H1 (cell line): ENCODE measurements around the gene REELD1. TPM values are rescaled to one million over a fixed set of nuclear protein-coding genes. Genes with fewer than 3 reads are reported as not detected.

ENCODE experiments used
- CTCF ChIA-PET: fragments of 300-600 bp; sonication (Branson Sonifier 250); formaldehyde crosslinking; loops from one replicate; lab custom pipeline; 2021; ENCODE audit not compliant: partially characterized antibody; lab: Charles Lee
- POLR2A ChIA-PET: fragments of 300-600 bp; sonication (Branson Sonifier 250); formaldehyde crosslinking; loops from one replicate; lab custom pipeline; 2021; ENCODE audit warnings: inconsistent platforms; ENCODE audit not compliant: partially characterized antibody; lab: Charles Lee
- DNase-seq, 2 experiments: peaks; one replicate each; pipeline versions ENCODE4 v3.0.0 to v3.0.0-alpha.2; 2010 to 2022; ENCODE audit warnings: low spot score in 2 of 2, low read depth in 1 of 2, mixed read lengths in 1 of 2
- FAIRE-seq: peaks from 2 replicates; lab custom pipeline; 2011; peaks lifted over from hg19 to GRCh38; lab: Jason Lieb, UNC
- H2AFZ ChIP-seq: 2 replicates; pipeline ENCODE4 v1.8.1; 2012; ENCODE audit warnings: low read length, inconsistent platforms
- H2AK5ac ChIP-seq: 2 replicates; pipeline ENCODE4 v1.6.1; 2013; ENCODE audit warnings: low read depth, low read length
- H2BK120ac ChIP-seq: replicated peaks from 2 replicates; pipeline ENCODE3; 2013; ENCODE audit warnings: low read depth, low read length, inconsistent platforms
- H2BK12ac ChIP-seq: 2 replicates; pipeline ENCODE4 v1.6.1; 2013; ENCODE audit warnings: low read depth, low read length
- H2BK15ac ChIP-seq: 2 replicates; pipeline ENCODE4 v1.6.1; 2013; ENCODE audit warnings: low read length
- H2BK20ac ChIP-seq: 2 replicates; pipeline ENCODE4 v1.6.1; 2013; ENCODE audit warnings: low read length
- H2BK5ac ChIP-seq: 2 replicates; pipeline ENCODE4 v1.6.1; 2013; ENCODE audit warnings: low read depth, low read length
- H3K14ac ChIP-seq: 2 replicates; pipeline ENCODE4 v1.6.1; 2013; ENCODE audit warnings: inconsistent platforms; ENCODE audit not compliant: insufficient read length
- H3K18ac ChIP-seq: 2 replicates; pipeline ENCODE4 v1.6.1; 2013; ENCODE audit warnings: low read length; ENCODE audit errors: extremely low read depth
- H3K23ac ChIP-seq: 2 replicates; pipeline ENCODE4 v1.6.1; 2013; ENCODE audit warnings: inconsistent platforms; ENCODE audit not compliant: insufficient read length
- H3K23me2 ChIP-seq: 2 replicates; pipeline ENCODE4 v1.6.1; 2013; ENCODE audit warnings: low read depth, low read length
- H3K27ac ChIP-seq: 2 replicates; pipeline ENCODE4 v1.6.1; 2011; ENCODE audit warnings: low read depth, low read length, inconsistent platforms
- H3K27me3 ChIP-seq, 4 experiments: replicated peaks in 1 of 4; 1 replicate in 1 of 4; 2 replicates in 3 of 4; pipeline versions ENCODE4 v1.6.1 to v1.8.1; 2011 to 2013; ENCODE audit warnings: low read length in 3 of 4, mild to moderate bottlenecking in 3 of 4, inconsistent platforms in 2 of 4, mixed read lengths in 2 of 4, moderate library complexity in 1 of 4; ENCODE audit not compliant: control insufficient read depth in 3 of 4, insufficient read depth in 3 of 4; ENCODE audit errors: extremely low read depth in 1 of 4
- H3K36me3 ChIP-seq, 4 experiments: 2 replicates each; pipeline versions ENCODE4 v1.6.1 to v1.8.1; 2011 to 2013; ENCODE audit warnings: mild to moderate bottlenecking in 4 of 4, low read length in 3 of 4, moderate library complexity in 2 of 4, control low read depth in 1 of 4, inconsistent platforms in 1 of 4; ENCODE audit not compliant: insufficient read depth in 4 of 4, control insufficient read depth in 2 of 4
- H3K4ac ChIP-seq: replicated peaks from 2 replicates; pipeline ENCODE3; 2013; ENCODE audit warnings: low read length, low read depth, mixed read lengths, inconsistent platforms; ENCODE audit not compliant: insufficient read length
- H3K4me1 ChIP-seq, 4 experiments: replicated peaks in 1 of 4; 1 replicate in 1 of 4; 2 replicates in 3 of 4; pipeline versions ENCODE4 v1.6.1 to v1.8.1; 2011 to 2013; ENCODE audit warnings: low read length in 3 of 4, inconsistent platforms in 2 of 4, mixed read lengths in 1 of 4; ENCODE audit not compliant: insufficient read depth in 4 of 4, control insufficient read depth in 3 of 4
- H3K4me2 ChIP-seq, 2 experiments: 2 replicates each; pipeline versions ENCODE4 v1.6.1 to v1.8.1; 2011 to 2013; ENCODE audit warnings: low read depth in 2 of 2, low read length in 2 of 2, control low read depth in 1 of 2, inconsistent platforms in 1 of 2, mild to moderate bottlenecking in 1 of 2; ENCODE audit not compliant: insufficient read depth in 1 of 2
- H3K4me3 ChIP-seq, 4 experiments: fragments of 200-600, 300-600 bp in 1 of 4; sonication (generic), shearing (Covaris generic), sonication (Bioruptor Twin) in 1 of 4; 2 replicates each; pipeline versions ENCODE4 v1.5.1 to v1.8.1; 2011 to 2016; ENCODE audit warnings: low read length in 4 of 4, low read depth in 3 of 4, control low read depth in 2 of 4, inconsistent platforms in 2 of 4, mild to moderate bottlenecking in 2 of 4, mixed read lengths in 1 of 4, moderate library complexity in 1 of 4; ENCODE audit not compliant: insufficient read depth in 2 of 4; ENCODE audit errors: extremely low read depth in 1 of 4
- H3K56ac ChIP-seq: replicated peaks from 2 replicates; pipeline ENCODE3; 2013; ENCODE audit warnings: low read depth, mild to moderate bottlenecking, mixed read lengths, low read length, inconsistent platforms; ENCODE audit not compliant: insufficient read length
- H3K79me1 ChIP-seq: 2 replicates; pipeline ENCODE4 v1.6.1; 2013; ENCODE audit warnings: low read depth, low read length, control low read depth
- H3K79me2 ChIP-seq, 2 experiments: 2 replicates each; pipeline versions ENCODE4 v1.6.1 to v1.8.1; 2012 to 2013; ENCODE audit warnings: low read length in 2 of 2, mild to moderate bottlenecking in 2 of 2, inconsistent platforms in 1 of 2; ENCODE audit not compliant: insufficient read depth in 2 of 2, control insufficient read depth in 1 of 2
- H3K9ac ChIP-seq, 4 experiments: replicated peaks in 1 of 4; 1 replicate in 1 of 4; 2 replicates in 3 of 4; pipeline versions ENCODE4 v1.6.1 to v1.8.1; 2011 to 2013; ENCODE audit warnings: low read depth in 3 of 4, low read length in 3 of 4, control low read depth in 2 of 4, mild to moderate bottlenecking in 2 of 4, moderate library complexity in 2 of 4, inconsistent platforms in 1 of 4; ENCODE audit errors: extremely low read depth in 1 of 4
- H3K9me3 ChIP-seq, 2 experiments: 2 replicates each; pipeline versions ENCODE4 v1.6.1 to v1.8.1; 2012 to 2013; ENCODE audit warnings: mild to moderate bottlenecking in 2 of 2, moderate library complexity in 2 of 2, control low read depth in 1 of 2, inconsistent platforms in 1 of 2, low read depth in 1 of 2, low read length in 1 of 2, mixed read lengths in 1 of 2; ENCODE audit not compliant: insufficient read depth in 2 of 2
- H4K20me1 ChIP-seq, 2 experiments: replicated peaks in 1 of 2; 2 replicates each; pipeline versions ENCODE3 to v1.8.1; 2011 to 2013; ENCODE audit warnings: inconsistent platforms in 2 of 2, low read length in 2 of 2, mild to moderate bottlenecking in 1 of 2; ENCODE audit not compliant: insufficient read depth in 2 of 2, control insufficient read depth in 1 of 2
- H4K5ac ChIP-seq: 2 replicates; pipeline ENCODE4 v1.6.1; 2013; ENCODE audit warnings: low read length, low read depth, mixed read lengths, inconsistent platforms; ENCODE audit not compliant: insufficient read length
- H4K8ac ChIP-seq: 2 replicates; pipeline ENCODE4 v1.8.0; 2013; ENCODE audit warnings: mild to moderate bottlenecking, moderate library complexity, low read length, inconsistent platforms; ENCODE audit not compliant: insufficient read depth; ENCODE audit errors: extremely low read depth
- H4K91ac ChIP-seq: replicated peaks from 2 replicates; pipeline ENCODE3; 2013; ENCODE audit warnings: low read length, mixed read lengths, inconsistent platforms; ENCODE audit not compliant: insufficient read length
- SRF ChIP-seq: IDR thresholded peaks from 2 replicates; pipeline ENCODE4 v1.6.1; 2011; ENCODE audit warnings: mild to moderate bottlenecking, low read depth, low read length, moderate library complexity
- WGBS, 2 experiments: shearing (Covaris generic) in 1 of 2; methylation state at CpG; one replicate each; pipeline versions ENCODE4 v1.1.6 to v1.1.7; 2013 to 2015; ENCODE audit warnings: low lambda C conversion rate in 2 of 2, mixed read lengths in 2 of 2, inconsistent platforms in 1 of 2, low coverage in 1 of 2, missing lambda C conversion rate in 1 of 2; ENCODE audit not compliant: insufficient replicate concordance in 2 of 2, insufficient coverage in 1 of 2, insufficient read length in 1 of 2; ENCODE audit errors: extremely low coverage in 1 of 2, missing lambda C conversion rate in 1 of 2; 5-methylcytosine and 5-hydroxymethylcytosine counted together
- polyA plus RNA-seq, 7 experiments: library from polyadenylated mRNA; depleted of rRNA in 3 of 7; stranded (reverse) in 5 of 7; unstranded in 2 of 7; fragments of >200 nt in 5 of 7; fragments of 200-250 nt in 2 of 7; gene quantifications; 1 replicate in 5 of 7; 2 replicates in 1 of 7; 4 replicates in 1 of 7; pipeline versions ENCODE4 v1.2.1 to v1.2.3, GENCODE V29; 2011 to 2013; ENCODE audit warnings: missing spikeins in 2 of 7, mixed read lengths in 2 of 7
- total RNA-seq: library from RNA; stranded (reverse); fragmentation: NEBNext Ultra II Directional; extraction: Animal tissue kit (Norgen Biotek cat#: 25700); gene quantifications from 2 replicates; pipeline ENCODE4 v1.2.1, GENCODE V29; 2021

The REELD1 gene
- total and polyA plus RNA-seq, 2 of the 8 experiments (the other 6 are each of a cell fraction or from before 2014, with no cell fraction given) = 0.03 TPM; not detected in 1

- H3K4me3 ChIP-seq = no peak overlapping the region
- H3K79me2 ChIP-seq = no peaks in the 10 kb centered on the region
- no peak overlapping the region for H2BK120ac ChIP-seq
- 92% methylated on average over 9 of the region's 9 CpGs; no CpG with 5 or more reads in 1 of the 2 experiments for WGBS, 2 experiments
- CTCF ChIA-PET = interaction anchor here (1.0 kb wide), 1 partner anchor 26 kb away, joined by 3 read pairs; no protein-coding TSS in a partner anchor
- H3K18ac ChIP-seq = no peak overlapping the region
- H3K27ac ChIP-seq = no peak overlapping the region
- H3K36me3 ChIP-seq = no peaks in the 10 kb centered on the region
- no peak overlapping the region for H2AFZ ChIP-seq
- H2BK12ac ChIP-seq = no peak overlapping the region
- no peak overlapping the region for H3K9ac ChIP-seq
- H4K20me1 ChIP-seq = no peaks in the 10 kb centered on the region
- no peak overlapping the region for H3K23ac ChIP-seq
- H2AK5ac ChIP-seq = no peak overlapping the region
- no peak overlapping the region for H4K5ac ChIP-seq
- no peak overlapping the region for H3K4ac ChIP-seq
- H3K27me3 ChIP-seq = no peaks in the 10 kb centered on the region
- no peak overlapping the region for H2BK5ac ChIP-seq
- H4K8ac ChIP-seq = no peak overlapping the region
- no peak overlapping the region for H2BK20ac ChIP-seq
- no peak for DNase-seq
- H3K4me1 ChIP-seq = no peaks in the 10 kb centered on the region
- no peak overlapping the region for H3K14ac ChIP-seq
- H3K23me2 ChIP-seq = no peaks in the 10 kb centered on the region
- H3K56ac ChIP-seq = no peak overlapping the region
- no peak overlapping the region for H2BK15ac ChIP-seq
- POLR2A ChIA-PET = no interaction called here
- no peak for FAIRE-seq
- H3K9me3 ChIP-seq = no peaks in the 10 kb centered on the region
- H3K79me1 ChIP-seq = no peaks in the 10 kb centered on the region
- TF ChIP-seq SRF = no peak
- no peak overlapping the region for H3K4me2 ChIP-seq
- no peak overlapping the region for H4K91ac ChIP-seq
Observed at GRCh38 chr4:146212781-146213180, 1.6 kb upstream of the REELD1 start.
